GM18861 (cell line): ENCODE measurements around the gene PYGO2.
"Not testable (repeated sequence)": the region's sequence is repeated elsewhere in the genome, so short reads cannot be mapped to it uniquely, and the experiment has no call there.

ENCODE experiments used
- ATAC-seq: cut with Tn5 transposase; IDR thresholded peaks from one replicate; pipeline ENCODE4 v1.9.1; 2021; ENCODE audit not compliant: unreplicated experiment

PYGO2 gene

DNA sequence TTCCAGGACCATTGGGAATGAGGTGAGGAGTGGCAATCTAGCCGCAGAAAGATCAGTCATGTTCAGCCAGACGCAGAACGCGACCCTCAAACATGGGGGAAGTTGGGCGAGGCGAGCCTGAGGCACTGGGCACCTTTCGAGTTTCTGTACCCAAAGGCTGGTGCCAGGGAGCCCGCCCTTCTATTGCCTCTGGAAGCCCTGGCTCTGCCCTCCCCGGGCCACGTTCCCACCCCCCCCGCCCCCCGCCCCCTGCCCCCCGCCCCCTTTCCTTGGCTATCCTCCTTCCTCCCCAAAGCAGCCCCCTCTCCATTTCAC lies 38.8 kb upstream of the PYGO2 start:
- no peak for ATAC-seq

DNA sequence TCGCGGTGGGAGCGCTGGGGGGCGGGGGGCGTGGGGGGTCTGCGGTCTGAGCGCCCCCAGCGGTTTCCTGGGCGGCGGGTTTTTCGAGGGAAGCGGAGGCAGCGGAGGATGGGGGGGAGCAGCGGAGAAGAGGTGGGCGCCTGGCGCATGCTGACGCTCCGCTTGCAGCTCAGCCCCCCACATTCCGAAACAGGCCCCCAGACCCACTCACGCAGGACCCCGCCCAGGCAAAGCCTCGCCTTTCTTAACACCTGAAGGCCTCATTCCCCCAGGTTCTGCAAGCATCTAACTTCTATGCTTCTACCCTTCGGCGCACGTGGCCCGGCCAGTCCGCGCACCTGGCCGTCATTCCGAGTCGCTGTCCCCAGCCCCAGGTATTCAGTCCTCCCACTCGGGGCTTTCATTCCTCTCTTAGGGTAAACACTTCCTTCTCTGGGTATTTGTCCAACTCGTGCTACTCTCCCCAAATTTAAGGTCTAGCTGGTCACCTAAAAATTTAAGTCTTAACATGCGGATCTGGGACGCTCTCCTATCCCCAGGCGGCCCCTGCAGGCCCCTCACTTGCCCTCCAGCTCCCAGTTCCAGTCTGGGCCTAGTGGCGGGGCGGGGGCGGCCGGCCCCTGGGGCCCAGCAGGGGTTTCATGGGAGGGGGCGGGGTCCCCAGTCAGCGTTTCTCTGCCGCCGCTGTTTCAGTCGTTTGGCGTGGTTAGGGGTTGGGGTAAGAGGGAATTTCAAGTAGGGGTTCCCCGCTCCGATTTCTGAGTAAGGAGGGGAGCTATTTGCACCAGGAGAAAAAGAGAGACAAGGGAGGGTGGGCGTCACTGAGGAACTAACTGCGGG lies 38.2 kb upstream of the PYGO2 start:
- no peak for ATAC-seq

DNA sequence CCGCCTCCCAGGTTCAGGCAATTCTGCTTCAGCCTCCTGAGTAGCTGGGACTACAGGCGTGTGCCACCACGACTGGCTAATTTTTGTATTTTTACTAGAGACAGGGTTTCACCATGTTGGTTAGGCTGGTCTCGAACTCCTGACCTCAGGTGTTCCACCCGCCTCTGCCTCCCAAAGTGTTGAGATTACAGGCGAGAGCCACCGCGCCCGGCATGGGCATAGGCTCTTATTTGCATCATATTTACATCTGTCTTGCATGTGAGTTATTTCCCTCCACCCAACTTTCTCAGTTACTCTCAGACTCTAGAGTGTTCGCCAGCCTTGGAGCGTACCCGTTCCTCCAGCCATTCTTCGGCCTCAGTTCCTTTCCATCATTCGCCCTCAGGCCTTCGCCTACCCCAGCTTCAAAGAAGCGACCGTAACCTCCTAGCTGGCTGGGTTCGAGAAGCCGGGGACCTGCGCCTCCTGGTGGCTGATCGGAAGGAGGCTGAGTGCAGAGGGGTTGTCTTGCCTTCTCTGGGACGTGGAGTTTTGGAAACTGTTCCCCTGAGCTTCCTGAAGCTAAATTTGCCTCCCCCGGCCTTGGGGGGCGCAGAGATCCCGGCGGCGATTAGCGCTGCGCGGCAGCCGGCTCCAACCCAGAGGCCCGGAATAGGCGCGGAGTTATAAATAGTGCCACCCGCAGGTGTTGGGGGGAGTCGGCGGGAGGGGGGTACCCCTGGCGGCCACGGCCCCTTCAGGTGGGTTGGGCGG lies 37.4 kb upstream of the PYGO2 start:
- no peak for ATAC-seq

DNA sequence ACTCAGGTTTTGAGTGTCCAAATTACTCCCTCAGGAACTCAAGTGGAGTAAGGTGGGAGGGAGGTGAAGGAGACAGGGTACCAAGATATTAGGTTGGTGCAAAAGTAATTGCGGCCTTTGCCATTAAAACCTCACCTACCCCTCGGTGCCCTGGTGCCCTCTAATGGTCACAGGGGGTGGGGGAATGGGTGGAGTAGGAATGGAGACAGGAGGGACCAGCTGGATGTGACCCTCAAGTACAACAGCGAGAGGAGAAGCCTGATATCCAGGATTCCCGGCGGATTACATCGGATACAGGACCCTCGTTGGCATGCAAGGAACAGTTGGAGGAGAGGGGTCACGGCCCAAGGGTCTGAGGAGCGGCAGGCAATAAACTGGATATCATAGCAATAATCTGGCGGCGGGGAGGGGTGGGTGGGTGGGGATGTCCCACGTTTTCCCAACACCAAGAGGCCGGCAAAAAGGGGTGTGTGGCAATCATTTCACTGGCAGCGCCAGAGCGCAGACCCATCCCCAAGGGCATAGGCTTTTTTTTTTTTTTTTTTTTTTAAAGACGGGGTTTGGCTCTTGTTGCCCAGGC lies 36.7 kb upstream of the PYGO2 start:
- no peak for ATAC-seq

DNA sequence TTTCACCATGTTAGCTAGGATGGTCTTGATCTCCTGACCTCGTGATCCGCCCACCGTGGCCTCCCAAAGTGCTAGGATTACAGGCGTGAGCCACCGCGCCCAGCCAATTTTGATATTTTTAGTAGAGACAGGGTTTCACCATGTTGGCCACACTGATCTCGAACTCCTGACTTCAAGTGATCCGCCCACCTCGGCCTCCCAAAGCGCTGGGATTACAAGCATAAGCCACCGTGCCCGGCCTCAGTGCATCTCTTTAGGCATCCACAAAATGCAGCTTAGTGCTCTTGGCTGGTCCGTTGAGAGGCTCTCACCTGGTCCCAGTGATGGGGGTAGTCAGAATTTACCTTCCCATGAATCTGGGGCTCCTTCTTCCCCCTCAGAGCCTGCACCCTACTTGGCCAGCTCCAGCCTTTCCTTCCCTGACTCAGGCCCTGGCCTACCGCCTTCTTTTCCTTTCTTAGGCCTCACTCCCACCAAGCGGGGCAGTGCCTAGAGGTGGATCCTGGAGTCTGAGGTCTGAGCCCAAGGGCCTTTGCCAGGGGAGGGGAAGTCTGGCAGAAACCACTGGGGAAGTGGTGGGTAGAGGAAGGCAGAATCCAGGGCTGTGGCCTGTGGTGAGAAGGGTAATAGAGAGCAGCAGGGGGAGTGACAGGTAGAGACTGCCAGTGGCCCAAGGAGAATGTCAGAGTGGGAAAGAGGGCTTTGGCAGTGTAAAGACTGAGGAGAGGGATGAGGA lies 35.6 kb upstream of the PYGO2 start:
- ATAC-seq, result no peak

DNA sequence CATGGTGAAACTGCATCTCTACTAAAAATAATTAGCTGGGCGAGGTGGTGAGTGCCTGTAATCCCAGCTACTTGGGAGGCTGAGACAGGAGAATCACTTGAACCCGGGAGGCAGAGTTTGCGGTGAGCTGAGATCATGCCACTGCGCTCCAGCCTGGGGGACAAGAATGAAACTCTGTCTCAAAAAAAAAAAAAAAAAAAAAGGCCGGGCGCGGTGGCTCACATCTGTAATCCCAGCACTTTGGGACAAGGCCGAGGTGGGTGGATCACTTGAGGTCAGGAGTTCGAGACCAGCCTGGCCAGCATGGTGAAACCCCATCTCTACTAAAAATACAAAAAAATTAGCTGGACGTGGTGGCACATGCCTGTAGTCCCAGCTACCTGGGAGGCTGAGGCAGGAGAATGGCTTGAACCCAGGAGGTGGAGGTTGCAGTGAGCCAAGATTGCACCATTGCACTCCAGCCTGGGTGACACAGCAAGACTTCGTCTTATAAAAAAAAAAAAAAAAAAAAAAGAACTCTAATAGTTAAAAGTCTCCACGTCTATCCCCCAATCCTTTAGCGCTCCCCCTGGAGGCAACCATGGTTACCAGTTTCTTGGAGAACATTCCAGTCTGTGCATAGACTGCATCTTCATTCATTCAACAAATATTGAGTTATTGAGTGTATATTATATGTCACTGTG lies 33.9 kb upstream of the PYGO2 start:
- not testable (repeated sequence) for ATAC-seq

DNA sequence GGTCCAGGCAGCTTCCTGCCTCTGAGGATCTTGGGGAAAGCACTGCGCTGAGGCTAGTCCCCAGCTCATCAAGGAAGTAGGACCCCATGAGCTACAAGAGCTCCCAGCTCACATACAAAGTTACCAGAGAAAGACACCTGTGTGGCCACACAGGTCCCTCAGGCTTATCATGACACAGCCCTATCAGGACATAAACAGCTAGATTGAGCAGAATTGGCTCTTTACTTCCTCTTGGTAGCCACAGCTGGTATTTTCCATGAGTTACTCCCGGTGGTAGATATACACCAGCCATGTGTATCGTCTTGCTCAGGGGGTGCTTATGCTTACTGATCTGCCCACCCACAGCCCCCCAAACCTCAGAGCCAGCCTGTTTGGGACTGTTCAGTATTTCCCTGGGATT lies 33.0 kb upstream of the PYGO2 start:
- no peak for ATAC-seq

DNA sequence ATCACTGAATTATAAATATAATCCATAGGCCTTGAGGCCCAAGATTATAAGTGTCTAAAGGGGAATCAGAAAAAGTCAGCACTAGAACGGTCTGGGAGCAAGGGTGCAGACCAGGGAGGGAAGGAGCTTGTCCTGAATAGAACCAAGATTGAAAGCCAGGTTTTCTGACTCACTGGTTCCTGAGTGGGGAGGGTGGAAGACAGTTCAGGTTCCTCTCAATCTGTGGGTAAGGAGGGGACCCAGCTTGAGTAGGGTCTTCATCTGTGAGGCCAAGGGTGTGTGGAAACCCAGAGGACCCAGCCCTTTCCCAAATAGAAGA lies 32.6 kb upstream of the PYGO2 start:
- ATAC-seq, result no peak

DNA sequence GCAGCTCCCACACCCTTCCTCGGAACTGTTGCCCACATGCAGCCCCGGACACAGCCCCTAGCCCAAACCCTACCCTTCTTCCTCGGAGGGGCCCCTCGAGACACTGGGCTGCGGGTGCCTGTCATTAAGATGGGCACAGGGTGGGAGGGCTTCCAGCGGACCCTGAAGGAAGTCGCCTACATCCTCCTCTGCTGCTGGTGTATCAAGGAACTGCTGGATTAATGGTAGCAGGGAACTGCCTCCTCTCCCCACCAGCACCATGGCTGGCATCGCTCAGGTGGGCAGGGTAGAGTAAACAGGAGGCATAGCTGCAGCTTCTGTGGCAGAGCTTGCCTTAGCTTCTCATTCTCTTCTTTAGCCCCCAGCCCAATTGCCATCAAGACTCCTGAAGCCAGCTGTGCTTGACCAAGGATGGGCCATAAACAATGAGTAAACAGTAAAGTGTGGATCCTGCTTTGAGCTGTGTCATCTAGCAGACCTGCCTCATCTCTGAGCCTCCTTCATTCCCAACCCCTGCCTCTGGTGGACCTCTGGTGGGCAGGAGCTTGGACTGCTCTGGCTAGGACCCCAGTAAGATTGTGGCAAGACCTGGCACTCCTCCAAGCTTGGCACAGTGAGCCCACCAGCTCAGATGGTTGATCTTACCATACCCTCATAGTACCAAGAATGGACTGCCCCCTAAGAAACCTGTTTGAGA lies 32.1 kb upstream of the PYGO2 start, which contains the start of gene LENEP:
TSS of gene LENEP (plus strand) at position 15 of the 697 bp plus-strand sequence. CDS start at position 37, 22 bp downstream.
- no peak for ATAC-seq

DNA sequence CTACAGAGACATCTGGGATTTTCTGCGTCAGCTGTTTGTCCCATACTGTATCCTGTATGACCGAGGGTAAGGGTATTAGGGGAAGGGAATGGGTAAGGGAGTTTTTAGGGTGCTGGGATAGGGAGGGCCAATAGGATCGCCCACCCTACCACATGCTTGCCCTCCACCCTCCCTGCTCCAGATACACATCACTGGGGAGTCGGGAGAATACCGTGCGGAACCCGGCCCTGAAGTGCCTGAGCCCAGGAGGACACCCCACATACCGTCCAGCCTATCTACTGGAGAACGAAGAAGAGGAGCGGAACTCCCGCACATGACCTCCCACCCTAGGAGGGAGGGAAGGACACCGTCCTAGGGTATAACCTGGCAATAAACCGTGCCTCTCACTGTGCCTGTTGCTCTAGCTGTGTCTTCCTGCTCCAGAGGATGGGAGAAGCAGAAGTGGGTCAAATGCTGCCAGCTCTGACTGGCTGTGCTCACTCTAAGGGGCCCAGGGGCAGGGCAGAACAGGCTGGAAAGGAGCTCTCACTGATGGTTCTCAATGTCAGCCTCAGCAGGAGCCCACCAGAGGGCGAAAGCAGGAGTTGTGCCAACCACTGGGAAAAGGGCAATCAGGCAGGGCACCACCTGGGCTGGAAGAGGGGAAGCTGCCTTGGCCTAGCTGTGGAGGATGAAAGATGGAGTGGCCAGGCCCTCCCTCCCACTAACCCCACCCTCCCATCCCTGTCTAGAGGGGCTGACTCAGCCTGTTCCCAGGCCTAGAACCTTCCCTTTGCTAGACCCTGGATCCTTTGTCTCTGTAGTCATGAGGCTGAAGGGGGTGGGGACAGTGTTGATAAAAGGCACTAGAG lies 31.4 kb upstream of the PYGO2 start:
- ATAC-seq, result no peak

DNA sequence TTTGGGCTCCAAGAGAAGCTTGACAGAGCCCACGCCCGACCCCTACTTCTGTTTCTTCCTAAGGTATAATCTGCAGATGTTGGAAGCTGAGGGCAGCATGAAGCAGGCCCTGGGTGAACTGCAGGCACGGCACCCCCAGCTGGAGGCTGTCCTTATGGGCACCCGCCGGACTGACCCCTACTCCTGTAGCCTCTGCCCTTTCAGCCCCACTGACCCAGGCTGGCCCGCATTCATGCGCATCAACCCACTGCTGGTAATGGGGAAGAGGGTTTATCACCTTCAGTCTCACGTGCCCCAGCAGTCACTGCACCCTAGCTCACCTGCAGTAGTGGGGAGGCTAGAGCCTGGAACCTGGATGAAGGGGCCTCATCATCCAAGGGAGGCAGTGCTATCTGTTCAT lies 28.7 kb upstream of the PYGO2 start:
- ATAC-seq, result no peak

DNA sequence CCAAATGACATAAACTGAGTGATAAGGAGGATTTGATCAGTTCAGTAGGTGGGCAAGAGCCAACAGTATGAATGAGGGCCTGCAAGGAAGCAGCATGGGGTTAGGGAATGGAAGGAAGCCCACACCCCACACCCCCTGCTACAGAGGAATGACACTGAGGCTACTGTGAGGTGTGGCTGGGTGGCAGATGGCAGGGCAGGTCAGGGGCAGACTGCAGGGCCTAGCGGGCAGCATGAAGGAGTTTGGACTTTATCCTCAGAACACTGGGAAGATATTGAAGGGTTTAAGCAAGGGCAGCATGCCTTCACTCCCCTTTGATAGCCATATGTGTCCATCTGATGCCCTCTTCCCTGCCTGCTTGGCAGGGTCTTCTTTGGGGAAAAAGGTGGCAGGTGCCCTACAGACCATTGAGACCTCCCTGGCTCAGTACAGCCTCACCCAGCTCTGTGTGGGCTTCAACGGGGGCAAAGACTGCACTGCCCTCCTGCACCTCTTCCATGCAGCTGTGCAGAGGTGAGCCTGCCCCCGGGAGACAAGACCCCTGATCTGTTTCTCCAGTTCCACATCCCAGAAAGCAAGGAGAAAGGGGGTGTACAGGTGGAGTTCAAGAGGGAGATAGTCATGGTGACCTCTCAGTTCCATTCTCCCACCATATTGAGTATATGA lies 27.7 kb upstream of the PYGO2 start:
- ATAC-seq, result no peak

DNA sequence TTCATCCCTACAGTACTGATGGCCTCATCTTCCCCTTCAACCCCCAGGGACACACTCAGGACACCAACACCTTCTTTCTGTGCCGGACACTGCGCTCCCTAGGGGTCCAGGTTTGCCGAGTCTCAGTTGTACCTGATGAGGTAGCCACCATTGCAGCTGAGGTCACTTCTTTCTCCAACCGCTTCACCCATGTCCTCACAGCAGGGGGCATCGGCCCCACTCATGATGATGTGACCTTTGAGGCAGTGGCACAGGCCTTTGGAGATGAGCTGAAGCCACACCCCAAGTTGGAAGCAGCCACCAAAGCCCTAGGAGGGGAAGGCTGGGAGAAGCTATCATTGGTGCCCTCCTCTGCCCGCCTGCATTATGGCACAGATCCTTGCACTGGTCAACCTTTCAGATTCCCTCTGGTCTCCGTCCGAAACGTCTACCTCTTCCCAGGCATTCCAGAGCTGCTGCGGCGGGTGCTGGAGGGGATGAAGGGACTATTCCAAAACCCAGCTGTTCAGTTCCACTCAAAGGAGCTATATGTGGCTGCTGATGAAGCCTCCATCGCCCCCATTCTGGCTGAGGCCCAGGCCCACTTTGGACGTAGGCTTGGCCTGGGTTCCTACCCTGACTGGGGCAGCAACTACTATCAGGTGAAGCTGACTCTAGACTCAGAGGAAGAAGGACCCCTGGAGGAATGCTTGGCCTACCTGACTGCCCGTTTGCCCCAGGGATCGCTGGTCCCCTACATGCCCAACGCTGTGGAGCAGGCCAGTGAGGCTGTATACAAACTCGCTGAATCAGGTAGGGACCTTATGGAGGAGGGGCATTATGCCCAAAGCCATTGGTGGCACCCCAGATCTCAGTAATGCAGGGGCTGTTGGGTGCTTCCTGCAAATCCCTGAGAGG lies 26.7 kb upstream of the PYGO2 start:
- ATAC-seq, result no peak

DNA sequence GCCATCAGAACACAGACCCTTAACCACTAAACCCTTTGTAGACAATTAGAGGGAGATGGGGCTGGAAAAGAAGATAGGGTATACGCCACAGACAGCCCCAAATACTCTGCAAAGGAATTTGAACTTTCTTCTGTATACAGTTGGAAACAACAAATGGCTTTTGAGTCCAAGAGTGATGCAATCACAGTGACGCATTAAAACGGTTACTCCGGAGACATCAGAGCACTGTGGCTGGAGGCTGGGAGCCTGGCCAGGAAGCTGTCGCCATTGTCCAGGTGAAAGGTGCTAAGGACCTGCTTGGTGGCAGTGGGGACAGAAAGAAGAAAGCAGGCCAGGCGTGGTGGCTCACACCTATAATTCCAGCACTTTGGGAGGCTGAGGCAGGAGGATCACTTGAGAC lies 25.7 kb upstream of the PYGO2 start:
- no peak for ATAC-seq

DNA sequence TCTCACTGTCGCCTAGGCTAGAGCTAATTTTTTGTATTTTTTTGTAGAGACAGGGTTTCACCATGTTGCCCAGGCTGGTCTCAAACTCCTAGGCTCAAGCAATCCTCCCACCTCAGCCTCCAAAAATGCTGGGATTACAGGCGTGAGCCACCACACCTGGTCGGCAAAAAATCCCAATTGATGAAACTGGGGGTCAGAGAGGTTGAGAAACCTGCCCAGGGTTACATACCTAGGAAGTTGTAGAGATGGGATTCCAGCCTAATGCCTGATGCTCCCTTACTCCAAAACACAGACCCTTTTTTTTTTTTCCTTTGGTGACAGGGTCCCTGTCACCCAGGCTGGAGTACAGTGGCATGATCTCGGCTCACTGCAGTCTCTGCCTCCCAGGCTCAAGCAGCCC lies 25.2 kb upstream of the PYGO2 start:
- not testable (repeated sequence) for ATAC-seq

DNA sequence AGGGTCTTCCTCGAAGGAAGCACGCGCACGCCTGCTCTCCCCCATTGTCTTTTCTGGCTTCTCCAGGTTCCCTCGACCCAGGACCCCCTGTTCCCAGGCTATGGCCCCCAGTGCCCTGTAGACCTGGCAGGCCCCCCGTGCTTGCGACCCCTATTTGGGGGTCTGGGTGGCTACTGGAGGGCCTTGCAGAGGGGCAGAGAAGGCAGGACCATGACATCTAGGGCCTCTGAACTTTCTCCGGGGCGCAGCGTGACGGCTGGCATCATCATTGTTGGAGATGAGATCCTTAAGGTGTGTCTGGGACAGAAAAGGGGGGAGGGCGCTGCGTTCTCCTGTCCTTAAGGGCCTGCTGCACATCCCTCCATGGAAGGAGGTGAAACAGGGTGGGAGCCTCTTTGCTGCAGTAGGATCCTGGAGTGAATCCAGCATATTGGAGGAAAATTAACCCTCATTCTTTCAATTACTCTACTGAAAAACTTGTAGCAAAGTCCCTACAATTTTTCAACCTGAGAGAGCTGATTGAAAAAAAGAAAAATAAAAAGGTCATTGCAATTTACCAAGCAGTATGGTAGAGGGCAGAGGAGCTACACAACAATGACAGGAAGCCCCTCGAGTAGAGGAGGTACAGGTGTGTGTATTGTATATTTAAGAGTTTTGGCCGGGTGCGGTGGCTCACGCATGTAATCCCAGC lies 22.3 kb upstream of the PYGO2 start:
- no peak for ATAC-seq

DNA sequence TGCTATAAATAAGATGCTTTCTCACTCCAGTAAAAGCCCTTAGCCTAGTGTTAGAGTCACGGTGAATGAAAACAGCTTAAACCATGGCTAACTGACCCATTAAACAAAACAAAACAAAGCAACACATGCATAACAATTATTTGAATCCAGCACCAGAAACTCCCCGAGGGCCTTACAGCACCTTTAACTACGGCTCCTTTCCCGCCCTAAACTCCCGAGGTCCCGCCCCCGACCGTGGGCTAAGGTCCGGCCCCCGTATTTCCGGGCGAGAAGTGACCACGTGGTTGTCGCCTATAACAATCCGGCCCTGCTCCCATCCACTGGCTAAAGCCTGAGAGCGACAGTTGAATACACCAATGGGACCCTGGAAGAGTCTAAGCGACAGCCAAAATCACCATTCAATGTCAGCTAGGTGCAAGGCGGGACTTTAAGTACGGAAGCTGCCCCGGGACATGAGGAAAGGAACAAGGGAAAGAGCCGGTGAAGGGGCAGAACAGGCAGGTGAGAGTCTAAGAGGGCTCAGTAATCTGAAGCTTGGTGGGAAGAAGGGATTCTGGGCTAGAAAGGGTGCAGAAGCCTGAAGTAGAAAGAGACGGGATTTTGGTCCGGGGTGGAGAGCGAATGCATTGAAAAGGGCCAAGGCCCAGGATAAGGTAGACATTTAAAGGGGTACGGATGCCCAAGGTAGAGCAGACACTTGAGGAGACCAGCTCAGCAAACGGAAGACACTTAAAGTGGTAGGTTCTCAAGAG lies 21.5 kb upstream of the PYGO2 start, which contains the start of gene FLAD1:
TSS of gene FLAD1 (plus strand) at position 448 of the 752 bp plus-strand sequence. CDS start 351 bp downstream, outside the sequence.
- peak; percentile 95 for ATAC-seq
